HG03469 (cell line): ENCODE data around the gene CPTP.
"Not testable (repeated sequence)": the region's sequence is repeated elsewhere in the genome, so short reads cannot be mapped to it uniquely, and the experiment has no call there.

ENCODE experiments used
- ATAC-seq: cut with Tn5 transposase; IDR thresholded peaks from one replicate; pipeline ENCODE4 v1.9.1; 2021; ENCODE audit warnings: mild to moderate bottlenecking, moderate library complexity, moderate number of reproducible peaks; ENCODE audit not compliant: unreplicated experiment

Gene CPTP

DNA sequence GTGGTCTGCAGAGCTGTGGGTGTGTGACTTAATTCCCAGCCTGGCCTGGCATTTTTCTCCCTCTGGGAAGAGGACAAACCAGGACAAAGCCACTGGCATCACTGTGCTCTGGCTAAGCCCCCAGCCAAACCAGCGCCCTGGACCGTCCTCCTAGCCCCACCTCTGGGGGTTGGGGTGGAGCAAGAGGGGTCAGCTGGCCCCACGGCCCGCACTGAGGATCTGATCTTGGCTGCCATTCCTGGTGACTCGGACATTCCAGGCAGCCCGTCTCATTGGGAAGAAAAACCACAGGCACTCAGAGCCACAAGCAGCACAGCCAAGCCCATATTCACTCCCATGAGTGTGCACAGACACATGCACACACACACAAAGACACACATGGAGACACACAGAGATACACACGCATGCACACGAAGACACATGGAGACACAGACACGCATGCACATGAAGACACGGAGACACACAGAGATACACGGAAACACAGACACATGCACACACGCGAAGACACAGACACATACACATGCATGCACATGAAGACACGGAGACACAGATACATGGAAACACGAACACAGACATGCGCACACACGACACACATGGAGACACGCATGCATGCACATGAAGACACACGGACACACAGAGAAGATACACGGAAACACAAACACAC lies 36.0 kb downstream of the CPTP start:
- no peak for ATAC-seq

DNA sequence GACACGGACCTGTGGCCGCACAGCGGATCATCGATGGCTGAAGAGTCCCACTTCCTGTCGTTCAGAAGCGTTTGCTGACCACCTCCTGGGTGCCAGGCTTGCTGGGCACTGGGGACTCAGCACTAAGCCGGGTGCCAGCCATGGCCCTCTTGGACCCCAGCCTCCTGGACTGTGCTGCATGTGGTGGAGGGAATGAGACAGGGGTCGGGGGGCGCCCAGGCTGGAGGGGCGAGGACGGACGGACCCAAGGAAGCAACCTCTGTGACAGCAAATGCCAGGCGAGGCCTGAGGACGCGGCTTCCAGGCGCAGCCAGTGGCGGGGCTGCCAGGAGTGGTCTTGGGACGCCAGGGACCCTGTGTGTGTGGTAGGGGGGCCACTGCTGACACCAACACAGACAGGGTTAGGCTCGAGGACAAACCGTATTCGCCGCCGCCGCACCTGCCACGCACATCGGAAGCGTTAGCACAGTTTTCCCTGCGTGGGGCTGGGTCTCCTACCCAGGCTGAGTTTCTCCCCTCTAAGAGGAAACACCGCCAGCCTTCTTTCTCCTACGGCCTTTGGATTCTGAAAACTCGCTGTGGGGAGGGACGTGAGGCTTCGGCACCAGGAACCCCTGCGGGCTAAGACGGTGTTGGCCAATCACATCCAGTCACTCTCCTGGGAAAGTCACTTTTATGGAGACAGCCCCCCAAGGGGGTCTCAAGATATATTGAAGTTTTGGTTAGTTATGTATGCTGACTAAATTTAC lies 36.8 kb downstream of the CPTP start:
- no peak for ATAC-seq

DNA sequence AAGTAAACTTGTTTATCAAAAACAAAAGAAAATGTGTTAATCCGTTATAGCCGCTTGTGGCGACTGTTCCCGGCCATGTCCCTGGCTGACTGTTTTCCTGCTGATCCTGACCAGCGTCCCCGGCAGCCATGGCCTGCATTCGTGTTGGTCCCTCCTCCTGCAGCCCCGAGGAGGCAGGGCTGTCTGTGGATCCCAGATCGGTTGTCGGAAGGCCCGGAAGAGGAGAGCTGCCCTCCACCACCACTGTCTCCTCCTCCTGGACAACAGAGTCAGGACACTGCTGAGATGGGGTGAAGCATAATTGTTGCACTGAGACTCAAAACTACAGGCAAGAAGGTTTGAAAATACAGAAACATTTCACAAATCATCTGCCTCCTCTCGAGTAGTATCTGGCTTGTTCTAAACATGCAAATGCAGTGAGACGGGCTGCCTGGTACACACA lies 37.4 kb downstream of the CPTP start:
- no peak for ATAC-seq

DNA sequence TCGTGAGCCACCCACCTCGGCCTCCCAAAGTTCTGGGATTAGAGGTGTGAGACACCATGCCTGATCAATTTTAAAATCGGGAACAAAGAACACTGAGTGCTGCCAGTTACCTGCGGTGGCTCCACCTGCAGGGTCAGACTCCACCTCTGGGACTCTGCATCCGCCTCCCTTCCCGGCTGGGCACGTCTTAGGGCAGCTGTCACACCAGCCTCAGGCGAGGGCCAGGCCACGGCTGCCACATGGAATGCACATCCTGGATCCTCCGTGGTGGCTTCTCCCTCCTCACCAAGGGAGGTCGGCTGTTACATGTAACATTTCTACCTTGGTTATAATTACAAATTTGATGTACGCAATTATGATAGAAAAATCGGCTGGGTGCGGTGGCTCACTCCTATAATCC lies 39.7 kb downstream of the CPTP start:
- ATAC-seq = no peak

DNA sequence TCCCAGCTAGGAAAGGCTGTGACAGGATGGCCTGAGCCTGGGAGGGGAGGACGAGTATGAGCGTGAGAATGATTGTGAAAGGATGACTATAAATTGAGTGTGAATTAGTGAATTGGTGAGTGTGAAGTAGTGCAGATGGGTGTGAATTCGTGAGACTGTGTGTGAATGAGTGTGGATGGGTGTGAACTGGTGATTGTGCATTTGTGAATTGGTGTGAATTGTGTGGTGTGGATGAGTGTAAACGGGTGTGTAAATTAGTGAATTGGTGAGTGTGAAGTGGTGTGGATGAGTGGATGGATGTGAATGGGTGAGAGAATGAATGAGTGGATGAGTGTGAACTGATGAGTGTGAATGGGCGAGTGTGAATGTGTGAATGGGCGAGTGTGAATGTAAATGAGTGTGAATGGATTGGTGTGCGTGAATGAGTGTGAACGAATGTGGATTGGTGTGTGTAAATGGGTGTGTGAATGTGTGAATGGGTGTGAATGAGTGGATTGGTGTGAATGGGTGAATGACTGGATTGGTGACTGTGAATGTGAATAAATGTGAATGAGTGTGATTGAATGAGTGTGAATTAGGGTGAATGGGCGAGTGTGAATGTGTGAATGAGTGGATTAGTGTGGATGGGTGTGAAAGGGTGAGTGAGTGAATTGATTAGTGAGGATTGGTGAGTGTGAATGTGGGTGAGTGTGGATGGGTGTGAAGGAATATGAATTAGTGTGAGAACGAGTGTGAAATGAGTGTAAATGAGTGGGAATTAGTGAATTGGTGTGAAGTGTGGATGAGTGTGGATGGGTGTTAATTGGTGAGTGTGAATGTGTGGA lies 41.5 kb downstream of the CPTP start:
- no peak for ATAC-seq

DNA sequence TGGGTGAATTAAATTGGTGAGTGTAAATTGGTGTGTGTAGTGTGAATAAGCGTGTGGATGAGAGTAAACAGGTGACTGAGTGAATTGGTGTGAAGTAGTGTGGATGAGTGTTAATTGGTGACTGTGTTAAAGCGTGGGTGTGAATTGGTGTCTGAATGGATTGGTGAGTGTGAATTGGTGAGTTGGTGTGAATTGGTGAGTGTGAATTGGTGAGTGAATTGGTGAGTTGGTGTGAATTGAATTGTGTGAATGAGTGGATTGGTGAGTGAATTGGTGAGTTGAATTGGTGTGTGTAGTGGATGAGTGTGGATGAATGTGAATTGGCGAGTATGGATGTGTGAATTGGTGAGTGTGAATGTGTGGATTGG lies 42.1 kb downstream of the CPTP start:
- ATAC-seq = no peak

DNA sequence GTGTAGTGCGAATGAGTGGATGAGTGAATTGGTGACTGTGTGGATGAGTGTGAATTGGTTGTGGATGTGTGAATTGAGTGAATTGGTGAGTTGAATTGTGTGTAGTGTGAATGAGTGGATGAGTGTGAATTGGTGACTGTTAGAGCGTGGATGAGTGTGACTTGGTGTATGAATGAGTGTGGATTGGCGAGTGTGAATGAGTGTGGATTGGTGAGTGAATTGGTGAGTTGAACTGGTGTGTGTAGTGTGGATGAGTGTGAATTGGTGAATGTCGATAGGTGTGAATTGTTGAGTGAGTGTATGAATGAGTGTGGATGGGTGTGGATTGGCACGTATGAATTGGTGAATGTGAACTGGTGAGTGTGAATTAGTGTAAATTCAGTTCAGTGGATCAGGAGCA lies 42.7 kb downstream of the CPTP start:
- no peak for ATAC-seq

DNA sequence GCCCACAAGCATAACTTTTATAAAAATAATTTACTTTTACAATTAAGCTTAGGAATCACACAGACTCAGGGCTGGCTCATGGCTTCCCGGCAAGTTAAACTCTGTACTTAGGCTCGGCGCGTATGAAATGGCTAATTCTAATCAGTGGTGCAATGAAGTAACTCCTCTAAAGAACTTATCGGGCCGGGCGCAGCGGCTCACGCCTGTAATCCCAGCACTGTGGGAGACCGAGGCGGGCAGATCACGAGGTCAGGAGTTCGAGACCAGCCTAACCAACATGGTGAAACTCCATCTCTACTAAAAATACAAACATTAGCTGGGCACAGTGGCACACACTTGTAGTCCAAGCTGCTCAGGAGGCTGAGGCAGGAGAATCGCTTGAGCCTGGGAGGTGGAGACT lies 45.5 kb downstream of the CPTP start:
- ATAC-seq = not testable (repeated sequence)

DNA sequence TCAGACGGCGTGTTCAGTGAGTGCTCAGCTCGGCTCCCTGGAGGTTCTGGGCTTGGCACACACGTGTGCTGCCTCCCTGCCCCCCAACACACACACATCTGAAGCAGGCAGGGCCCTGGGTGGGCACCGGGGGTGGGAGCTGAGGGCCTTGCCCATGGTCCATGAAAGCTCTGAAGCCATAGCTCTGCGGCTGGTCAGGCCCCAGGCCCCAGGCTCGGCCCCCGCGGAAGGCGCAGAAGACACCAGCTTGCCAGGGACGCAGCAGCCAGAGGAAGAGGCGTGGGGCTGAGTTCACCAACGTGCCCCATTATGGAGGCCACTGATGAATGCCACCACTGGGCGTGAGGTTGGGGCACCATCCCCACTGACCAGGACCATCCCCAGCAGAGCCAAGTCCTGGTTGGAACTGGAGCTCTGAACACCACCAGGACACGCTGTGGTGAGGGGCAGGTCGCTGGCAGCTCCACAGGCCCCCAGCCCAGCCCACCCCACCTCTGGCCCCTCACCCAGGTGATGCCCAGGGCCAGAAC lies 46.2 kb downstream of the CPTP start:
- ATAC-seq = no peak

DNA sequence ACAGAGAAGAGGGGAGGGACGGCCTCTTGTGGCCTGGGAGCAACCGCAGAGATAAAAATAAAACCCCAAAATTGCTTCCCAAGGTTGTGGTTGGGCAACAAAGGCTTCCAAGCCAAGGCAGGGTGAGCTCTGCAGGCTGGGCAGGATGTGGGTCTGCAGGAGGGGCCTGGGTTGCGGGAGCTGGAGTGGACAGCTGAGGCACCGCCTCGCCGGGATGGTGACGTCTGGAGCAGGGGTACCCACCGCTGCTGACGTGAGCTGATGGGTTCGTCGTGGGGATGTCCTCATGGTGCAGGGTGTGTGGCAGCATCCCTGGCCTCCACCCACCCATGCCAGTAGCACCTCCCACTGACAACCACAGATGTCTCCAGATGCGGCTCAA lies 46.8 kb downstream of the CPTP start:
- no peak for ATAC-seq

DNA sequence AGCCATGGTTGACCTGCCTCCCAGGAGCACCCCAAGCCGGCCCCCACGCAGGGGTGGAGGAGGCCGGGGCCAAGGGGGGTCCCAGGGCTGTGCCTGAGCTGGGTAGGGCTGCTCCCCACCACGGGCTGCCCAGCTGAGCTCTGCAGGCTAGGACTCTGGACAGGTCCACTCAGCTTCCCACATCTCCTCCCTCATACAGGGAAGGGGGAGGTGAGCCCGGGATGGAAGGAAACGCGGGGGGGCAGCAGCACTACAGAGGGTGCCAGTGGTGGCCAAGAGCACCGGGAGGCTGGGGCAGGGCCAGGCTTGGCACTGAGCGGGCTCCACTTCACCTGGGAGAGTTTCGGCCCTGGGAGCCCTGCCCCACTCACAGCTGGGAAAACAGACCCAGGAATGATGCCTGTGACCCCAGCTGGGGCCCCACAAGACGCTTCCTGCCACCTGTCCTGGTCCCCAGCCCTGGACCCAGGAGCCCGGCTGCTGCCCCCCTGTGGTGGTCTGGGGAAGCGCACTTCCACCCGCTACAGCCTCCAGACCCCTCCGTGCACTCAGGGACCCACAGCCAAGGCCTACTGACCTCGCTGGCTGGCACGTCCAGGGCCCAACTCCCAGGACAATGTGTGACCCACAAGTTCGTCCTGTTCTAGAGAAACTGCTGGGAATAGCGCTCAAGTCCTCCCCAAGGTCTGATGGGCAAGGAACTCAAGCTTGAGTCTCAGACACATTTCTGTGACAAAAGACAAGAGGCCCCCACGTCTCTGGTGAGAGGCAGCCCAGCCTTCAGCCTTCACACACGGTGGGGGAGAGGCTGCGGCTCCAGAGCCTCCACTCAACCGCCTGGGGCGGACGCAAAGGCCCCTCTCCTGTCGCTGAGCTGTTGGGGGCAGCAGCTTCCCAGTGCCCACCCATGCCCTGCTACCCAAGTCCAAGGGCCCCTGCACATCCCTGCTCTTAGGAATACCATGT lies 47.4 kb downstream of the CPTP start:
- no peak for ATAC-seq

DNA sequence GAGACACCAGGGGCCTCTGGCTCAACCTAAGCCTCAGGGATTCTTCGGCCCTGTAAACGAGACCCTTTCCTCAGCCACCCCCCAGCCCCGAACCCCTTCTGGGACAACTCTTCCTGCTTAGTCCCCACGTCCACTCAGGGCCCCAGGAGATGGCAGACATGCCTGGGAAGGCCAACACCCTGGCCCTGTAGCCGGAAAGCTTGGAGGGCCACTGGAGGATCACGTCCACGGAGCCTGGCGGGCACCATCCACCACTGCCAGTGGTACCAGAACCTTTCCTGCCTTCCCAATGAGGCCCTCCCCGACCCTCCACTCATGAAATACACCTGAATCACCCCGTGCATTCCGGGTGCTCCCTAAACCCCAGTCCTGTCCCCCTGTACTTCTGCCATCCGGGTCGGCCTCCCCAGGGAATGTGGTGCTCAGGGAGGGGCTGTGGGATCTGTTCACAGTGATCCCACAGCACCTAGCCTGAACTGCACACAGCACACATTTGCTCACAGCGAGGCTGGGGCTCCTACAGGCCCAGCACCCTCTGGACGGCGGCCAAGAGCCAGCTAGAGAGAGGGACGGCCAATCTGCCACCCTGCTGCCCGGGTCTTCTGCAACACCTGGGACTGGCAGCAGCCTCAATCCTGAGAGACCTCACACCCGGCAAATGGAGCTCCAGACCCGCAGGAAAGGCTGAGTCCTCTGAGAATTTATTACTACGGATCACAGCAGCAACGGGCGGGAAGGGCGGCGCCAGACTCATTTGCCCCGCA lies 48.6 kb downstream of the CPTP start:
- ATAC-seq = no peak

DNA sequence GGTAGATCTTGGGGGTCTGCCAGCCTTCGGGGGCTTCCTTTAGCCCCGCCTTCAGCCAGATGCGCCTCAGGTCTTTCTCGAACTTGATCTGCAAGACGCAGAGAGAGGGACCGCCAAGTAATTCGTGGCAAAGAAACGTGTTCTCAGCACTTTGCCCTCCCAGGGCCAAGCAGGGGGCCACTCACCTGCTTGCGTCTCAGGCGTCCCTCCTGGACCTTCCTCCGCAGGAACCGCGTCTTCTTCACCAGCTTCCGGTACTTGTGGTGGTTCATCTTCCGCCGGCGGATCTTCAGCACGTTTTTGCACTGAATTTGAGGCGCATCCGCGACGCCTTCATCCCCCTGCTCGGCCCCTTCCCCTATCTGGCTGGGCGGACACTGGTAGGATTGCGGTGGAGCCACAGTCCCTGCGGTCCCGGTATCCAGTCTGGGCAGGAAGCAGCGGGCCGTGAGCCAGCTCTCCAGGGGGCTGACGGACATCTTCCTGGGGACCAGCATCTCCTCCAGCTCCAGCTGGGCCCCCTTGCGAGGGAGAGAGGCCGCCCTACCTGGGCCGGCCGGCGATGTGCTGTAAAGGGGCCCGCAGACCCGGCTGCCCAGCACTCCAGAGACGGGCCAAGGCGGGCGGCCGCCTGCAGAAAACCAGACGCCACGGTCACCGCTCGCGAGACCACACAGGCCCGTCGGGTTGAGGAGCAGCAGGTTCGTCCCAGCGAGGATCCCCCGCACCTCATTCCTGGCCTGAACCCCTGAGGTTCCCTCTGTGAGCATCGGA lies 49.4 kb downstream of the CPTP start:
- ATAC-seq = no peak

DNA sequence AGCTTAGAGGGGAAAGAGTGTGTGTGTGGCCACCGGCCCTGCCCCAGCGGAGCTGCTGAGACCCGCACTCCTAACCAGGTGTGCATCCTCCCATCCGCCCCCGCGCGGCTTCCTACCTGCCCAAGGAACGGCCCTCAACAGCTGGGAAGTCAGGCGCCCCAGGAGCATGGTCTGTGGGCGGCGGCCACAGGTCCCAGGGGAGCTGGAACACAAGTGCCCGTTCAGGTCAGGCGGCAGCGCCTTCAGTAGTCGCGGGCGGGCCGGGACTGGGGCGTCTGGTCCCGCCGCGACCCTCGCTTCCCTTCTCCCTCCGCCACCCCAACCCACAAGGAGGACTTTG lies 50.0 kb downstream of the CPTP start:
- no peak for ATAC-seq

DNA sequence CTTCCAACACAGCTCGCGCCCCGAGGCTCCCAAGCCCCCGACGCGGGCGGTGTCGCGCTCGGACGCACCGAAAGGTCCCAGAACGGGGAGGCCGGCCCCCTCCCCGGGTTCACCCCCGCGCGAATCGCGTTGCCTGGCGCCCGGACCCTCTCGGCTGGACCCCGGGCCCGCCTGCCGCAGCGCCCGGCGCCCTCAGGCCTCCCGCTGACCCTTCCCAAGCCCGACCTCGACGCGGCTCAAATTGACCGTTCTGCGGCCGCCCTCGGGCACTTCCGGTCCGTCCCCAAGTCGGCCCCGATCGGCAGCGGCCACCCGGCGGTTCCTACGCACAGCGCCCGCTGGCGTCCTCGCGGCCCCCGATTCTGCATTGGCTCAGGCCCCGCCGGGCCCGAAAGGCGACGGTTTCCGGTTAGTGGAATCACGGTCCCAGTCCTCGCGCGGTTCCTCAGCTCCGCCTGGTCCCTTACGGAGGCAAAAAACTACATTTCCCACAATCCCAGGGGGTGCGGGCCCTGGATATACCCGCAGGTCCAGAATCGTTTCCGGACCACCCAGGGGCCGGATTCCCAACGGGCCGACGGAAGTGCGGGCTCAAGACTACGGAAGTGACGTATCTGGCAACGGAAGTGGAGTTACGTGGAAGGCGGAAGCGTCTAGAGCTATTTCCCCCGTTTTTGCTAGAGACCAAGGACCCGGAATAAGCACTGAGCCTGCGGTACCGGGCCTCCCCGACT lies 50.5 kb downstream of the CPTP start, which contains the start of gene AURKAIP1:
Gene AURKAIP1, minus strand, starts transcription at position 279 of the 734 bp plus-strand sequence. CDS start 451 bp downstream, outside the sequence.
- peak; percentile 73 for ATAC-seq

DNA sequence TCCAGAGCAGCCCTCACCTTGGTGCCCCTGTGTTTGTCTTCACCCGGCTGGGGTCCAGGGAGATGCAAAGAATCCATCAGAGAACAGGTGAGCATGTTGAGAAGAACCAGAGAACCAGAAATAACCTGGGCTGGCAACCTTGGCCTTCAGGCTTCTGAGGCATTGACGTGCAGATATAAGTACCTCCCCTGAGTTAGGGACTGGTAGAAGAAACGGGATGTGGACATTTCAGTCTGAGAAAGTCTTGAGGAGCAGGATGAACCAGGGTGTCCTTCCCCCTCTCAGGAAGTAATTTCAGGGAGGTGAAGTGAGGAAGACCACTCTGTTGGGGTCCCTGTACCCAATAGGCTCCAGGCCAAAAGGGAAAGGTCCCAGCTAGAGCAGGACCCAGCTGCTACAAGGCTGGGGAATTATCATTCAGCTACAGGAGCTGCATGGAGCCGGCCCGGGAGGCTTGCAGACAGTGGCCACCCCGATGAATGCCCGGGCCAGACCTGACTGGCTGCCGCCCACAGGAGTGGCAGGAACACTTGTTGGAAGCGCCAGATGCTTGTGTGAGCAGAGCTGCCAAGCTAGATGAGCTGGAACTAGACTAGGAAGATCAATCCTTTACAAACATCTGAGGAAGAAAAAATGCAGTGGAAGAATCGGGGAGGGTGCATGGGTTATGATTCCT lies 52.1 kb downstream of the CPTP start:
- no peak for ATAC-seq

DNA sequence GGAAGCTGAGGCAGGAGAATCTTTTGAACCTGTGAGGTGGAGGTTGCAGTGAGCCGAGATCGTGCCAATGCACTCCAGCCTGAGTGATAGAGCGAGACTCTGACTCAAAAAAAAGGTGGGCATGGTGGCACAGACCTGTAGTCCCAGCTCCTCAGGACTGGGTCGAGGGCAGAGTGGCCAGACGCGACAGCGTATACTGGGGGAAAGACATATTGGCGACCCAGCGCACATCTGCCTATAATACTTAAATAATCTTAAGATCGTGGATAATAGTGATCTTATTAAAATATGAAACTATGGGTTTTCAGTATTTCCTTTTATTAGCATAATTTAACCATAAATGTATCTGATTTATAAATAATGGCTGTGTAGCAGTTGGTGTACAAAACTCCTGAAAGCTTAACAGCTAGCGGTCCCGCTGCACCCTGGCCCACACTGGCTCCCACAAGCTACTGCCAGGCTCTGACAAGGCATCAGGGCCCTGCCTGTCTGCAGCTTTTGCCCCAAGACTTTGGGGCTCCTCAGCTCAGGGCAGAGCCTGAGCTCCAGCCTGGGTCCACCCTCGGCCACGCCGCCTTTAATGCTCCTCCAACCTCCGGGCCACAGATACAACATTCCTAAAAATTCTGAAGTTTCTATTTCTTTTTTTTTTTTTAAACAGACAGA lies 53.1 kb downstream of the CPTP start:
- ATAC-seq = no peak
